Sigmoid colon (tissue), 7 donors: Measurements from ENCODE around the gene PLCB1. TPM values are rescaled to one million over a fixed set of nuclear protein-coding genes. Genes with fewer than 3 reads are reported as not detected.

Experiments used
- DNase-seq: peaks from one replicate; pipeline ENCODE4 v3.0.0-alpha.2; 2019
- H3K27ac ChIP-seq, 4 donors: fragments of 200-600 bp; sonication (generic); one replicate each; pipeline ENCODE4 v1.5.1; 2016 to 2019; ENCODE audit warnings: mild to moderate bottlenecking in 1 of 4
- H3K27me3 ChIP-seq, 3 donors: fragments of 200-600 bp; sonication (generic); one replicate each; pipeline ENCODE4 v1.5.1; 2019; ENCODE audit warnings: mild to moderate bottlenecking in 1 of 3
- H3K36me3 ChIP-seq, 4 donors: fragments of 200-600 bp; sonication (generic); one replicate each; pipeline ENCODE4 v1.5.1; 2016 to 2019
- H3K4me1 ChIP-seq, 4 donors: fragments of 200-600 bp; sonication (generic); one replicate each; pipeline ENCODE4 v1.5.1; 2017 to 2019
- H3K4me3 ChIP-seq, 4 donors: fragments of 200-600 bp; sonication (generic); one replicate each; pipeline ENCODE4 v1.5.1; 2017 to 2019; ENCODE audit warnings: mild to moderate bottlenecking in 2 of 4, moderate library complexity in 1 of 4
- H3K9me3 ChIP-seq, 4 donors: fragments of 200-600 bp in 3 of 4; sonication (generic) in 3 of 4; one replicate each; pipeline versions ENCODE4 v1.5.1 to v1.6.1; 2013 to 2019
- EP300 ChIP-seq, 4 donors: sonication (generic); formaldehyde crosslinking; IDR thresholded peaks; one replicate each; pipeline ENCODE4 v1.6.1; 2017; ENCODE audit warnings: antibody characterized with exemption in 4 of 4
- POLR2A ChIP-seq, 2 donors: fragments of 450-650 bp; IDR thresholded peaks; one replicate each; pipeline ENCODE4 v1.6.1; 2016; ENCODE audit warnings: antibody characterized with exemption in 2 of 2, mild to moderate bottlenecking in 2 of 2, moderate library complexity in 2 of 2
- POLR2AphosphoS5 ChIP-seq, 4 donors: sonication (generic); formaldehyde crosslinking; IDR thresholded peaks; one replicate each; pipeline ENCODE4 v1.6.1; 2017; ENCODE audit warnings: antibody characterized with exemption in 4 of 4
- WGBS, 2 donors: extraction: QIAGEN DNeasy Blood & Tissue Kit; methylation state at CpG; one replicate each; pipeline ENCODE4 v1.1.7; 2013; 5-methylcytosine and 5-hydroxymethylcytosine counted together
- intact Hi-C: fragments of 100-400 bp; cut with DNase I; formaldehyde crosslinking; loops from one replicate; pipeline ENCODE4 v1.15.1; 2023
- polyA plus RNA-seq, 3 donors: library from polyadenylated mRNA; stranded (reverse); fragments of 200-250 nt; gene quantifications; one replicate each; pipeline ENCODE4 v1.2.3, GENCODE V29; 2013
- total RNA-seq, 4 donors: library from RNA; depleted of rRNA; stranded (reverse); fragments of >200 nt; gene quantifications; one replicate each; pipeline ENCODE4 v1.1.0, GENCODE V29; 2016
- TF ChIP-seq, protein P1 (sequence below), 4 experiments: fragments of 450-650 bp in 3 of 4; fragments of 200-600 bp in 1 of 4; IDR thresholded peaks; one replicate each; pipeline ENCODE4 v1.5.1; 2016 to 2019; ENCODE audit warnings: antibody characterized with exemption in 4 of 4, mild to moderate bottlenecking in 3 of 4, moderate library complexity in 2 of 4
- donor health status: healthy with polysubstance abuse.
- donor health status: Bipolar disorder and iron deficiency.
- donor health status: healthy.

Gene PLCB1
- total and polyA plus RNA-seq, 7 donors, result 0.92 to 117 (median 86.7) TPM

DNA sequence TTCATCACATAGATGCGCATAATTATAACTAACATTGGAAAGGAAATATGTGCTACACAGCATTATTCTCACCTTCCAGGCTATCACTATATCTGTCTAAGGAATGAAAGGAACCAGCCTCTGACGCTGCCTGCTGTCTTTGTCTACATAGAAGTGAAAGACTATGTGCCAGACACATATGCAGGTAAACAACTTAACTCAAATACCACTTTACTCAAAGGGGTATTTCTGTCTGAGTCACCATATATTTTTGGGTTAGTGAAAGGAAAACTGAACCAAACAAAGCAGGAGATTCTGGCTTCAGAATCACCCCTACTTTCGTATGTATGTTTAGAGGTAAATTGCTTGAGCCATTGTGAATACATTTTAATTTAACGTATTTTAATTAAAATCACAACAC, 608.2 kb downstream of the PLCB1 start:
- Histone ChIP-seq H3K4me3 (no peak overlapping the region), H3K27me3 (no peaks in the 10 kb centered on the region), H3K4me1 (no peaks in the 10 kb centered on the region), H3K27ac (no peak overlapping the region), H3K36me3 (peaks cover 0 to 53% (median 2%) of the 10 kb centered on the region in 4 donors), H3K9me3 (no peaks in the 10 kb centered on the region)
- no peak for DNase-seq
- TF ChIP-seq, protein P1, sequence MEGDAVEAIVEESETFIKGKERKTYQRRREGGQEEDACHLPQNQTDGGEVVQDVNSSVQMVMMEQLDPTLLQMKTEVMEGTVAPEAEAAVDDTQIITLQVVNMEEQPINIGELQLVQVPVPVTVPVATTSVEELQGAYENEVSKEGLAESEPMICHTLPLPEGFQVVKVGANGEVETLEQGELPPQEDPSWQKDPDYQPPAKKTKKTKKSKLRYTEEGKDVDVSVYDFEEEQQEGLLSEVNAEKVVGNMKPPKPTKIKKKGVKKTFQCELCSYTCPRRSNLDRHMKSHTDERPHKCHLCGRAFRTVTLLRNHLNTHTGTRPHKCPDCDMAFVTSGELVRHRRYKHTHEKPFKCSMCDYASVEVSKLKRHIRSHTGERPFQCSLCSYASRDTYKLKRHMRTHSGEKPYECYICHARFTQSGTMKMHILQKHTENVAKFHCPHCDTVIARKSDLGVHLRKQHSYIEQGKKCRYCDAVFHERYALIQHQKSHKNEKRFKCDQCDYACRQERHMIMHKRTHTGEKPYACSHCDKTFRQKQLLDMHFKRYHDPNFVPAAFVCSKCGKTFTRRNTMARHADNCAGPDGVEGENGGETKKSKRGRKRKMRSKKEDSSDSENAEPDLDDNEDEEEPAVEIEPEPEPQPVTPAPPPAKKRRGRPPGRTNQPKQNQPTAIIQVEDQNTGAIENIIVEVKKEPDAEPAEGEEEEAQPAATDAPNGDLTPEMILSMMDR (IDR thresholded peaks at IDR 0.05), result no peak
- TF ChIP-seq EP300 (IDR thresholded peaks at IDR 0.05) (no peak), POLR2A (IDR thresholded peaks at IDR 0.05) (no peak), POLR2AphosphoS5 (IDR thresholded peaks at IDR 0.05) (no peak)
- 84 to 88% methylated on average over 4 of the region's 4 CpGs for WGBS, 2 donors
- intact Hi-C loops, result no loop called here

DNA sequence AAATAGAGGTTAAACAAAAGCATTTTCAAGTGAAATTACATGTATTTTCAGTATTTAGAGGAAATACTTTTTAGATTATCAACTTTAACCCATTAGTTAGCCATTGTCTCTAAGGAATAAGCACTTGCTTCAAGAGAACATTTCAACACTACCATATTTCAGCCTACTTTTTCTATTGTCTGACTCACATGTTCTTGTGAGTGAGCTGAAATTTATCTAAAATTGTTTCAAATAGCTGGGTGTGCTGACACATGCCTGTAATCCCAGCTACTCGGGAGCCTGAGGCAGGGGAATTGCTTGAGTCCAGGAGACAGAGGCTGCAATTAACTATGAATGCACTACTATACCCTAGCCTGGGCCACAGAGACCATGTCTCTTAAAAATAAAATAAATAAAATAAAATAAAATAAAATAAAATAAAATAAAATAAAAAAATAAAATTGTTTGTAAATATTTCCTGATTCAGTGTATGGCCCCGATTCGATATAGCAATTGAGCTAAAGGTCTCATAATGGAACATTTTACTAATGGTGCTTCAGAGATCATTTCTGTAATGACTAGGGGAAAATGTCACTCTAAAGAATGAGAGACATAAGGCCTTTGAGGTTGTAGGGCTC, 612.3 kb downstream of the PLCB1 start:
- H3K9me3 ChIP-seq, result no peaks in the 10 kb centered on the region
- H3K27ac ChIP-seq, result no peak overlapping the region
- intact Hi-C loops, result no loop called here
- DNase-seq, result no peak
- H3K36me3 ChIP-seq, result peaks cover 0 to 53% (median 2%) of the 10 kb centered on the region in 4 donors
- H3K27me3 ChIP-seq, result no peaks in the 10 kb centered on the region
- 86 to 93% methylated on average over 3 of the region's 3 CpGs for WGBS, 2 donors
- H3K4me3 ChIP-seq, result no peak overlapping the region
- TF ChIP-seq, protein P1 (IDR thresholded peaks at IDR 0.05), result no peak
- TF ChIP-seq EP300 (IDR thresholded peaks at IDR 0.05) (no peak), POLR2A (IDR thresholded peaks at IDR 0.05) (no peak), POLR2AphosphoS5 (IDR thresholded peaks at IDR 0.05) (no peak)
- peaks cover 0 to 7% (median 0%) of the 10 kb centered on the region in 4 donors for H3K4me1 ChIP-seq

DNA sequence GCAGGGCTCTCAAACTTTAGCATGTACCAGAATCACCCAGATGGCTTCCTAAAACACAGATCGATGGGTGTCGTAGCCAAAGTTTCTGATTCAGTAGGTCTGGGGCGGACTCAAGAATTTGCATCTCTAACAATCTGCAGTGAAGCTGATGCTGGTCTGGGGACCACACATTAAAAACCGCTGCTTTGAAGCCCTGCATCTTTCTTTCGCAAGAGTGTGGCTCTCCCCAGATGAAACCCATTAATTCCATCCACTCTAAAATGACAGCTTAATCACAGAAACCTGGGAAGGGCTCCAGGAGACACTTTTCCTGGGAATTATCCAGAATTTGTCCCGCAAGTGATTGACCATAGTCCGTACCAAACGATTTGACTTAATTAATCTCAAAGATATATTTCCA, 617.0 kb downstream of the PLCB1 start:
- Histone ChIP-seq H3K4me3 (no peak overlapping the region), H3K36me3 (peaks cover 0 to 13% (median 0%) of the 10 kb centered on the region in 4 donors), H3K4me1 (peaks cover 0 to 8% (median 0%) of the 10 kb centered on the region in 4 donors), H3K27ac (no peak overlapping the region), H3K9me3 (no peaks in the 10 kb centered on the region), H3K27me3 (no peaks in the 10 kb centered on the region)
- WGBS, 2 donors, result 76 to 77% methylated on average over 8 of the region's 8 CpGs
- intact Hi-C loops, result no loop called here
- no peak for DNase-seq
- TF ChIP-seq POLR2A (IDR thresholded peaks at IDR 0.05), result no peak
- TF ChIP-seq, protein P1 (IDR thresholded peaks at IDR 0.05), result no peak
- TF ChIP-seq EP300 (IDR thresholded peaks at IDR 0.05), result no peak
- no peak for TF ChIP-seq POLR2AphosphoS5 (IDR thresholded peaks at IDR 0.05)

DNA sequence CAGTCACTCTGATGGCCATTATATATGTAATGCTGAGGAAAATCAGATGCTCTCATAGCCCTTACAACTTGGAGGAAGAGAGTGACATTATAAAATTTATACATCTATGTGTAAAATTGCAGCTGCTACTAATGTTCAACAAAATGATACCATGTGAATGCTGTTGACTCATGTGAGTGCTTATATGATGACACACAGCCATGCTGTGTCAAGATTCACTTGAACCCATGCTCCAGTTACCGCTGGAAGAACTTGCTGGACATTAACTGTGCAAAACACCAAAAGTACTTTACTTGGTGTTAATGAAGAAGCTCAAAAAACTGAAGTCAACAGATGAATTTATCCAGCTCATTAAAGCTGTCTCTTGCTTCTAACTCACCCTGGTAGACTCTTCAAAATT, 617.9 kb downstream of the PLCB1 start:
- intact Hi-C loops, result loop anchor here (10.0 kb wide), 1 partner anchor 645 kb away; no protein-coding TSS in a partner anchor
- no peak overlapping the region for H3K27ac ChIP-seq
- peaks cover 0 to 13% (median 0%) of the 10 kb centered on the region in 4 donors for H3K36me3 ChIP-seq
- TF ChIP-seq, protein P1 (IDR thresholded peaks at IDR 0.05), result no peak
- TF ChIP-seq POLR2A (IDR thresholded peaks at IDR 0.05) (no peak), EP300 (IDR thresholded peaks at IDR 0.05) (no peak), POLR2AphosphoS5 (IDR thresholded peaks at IDR 0.05) (no peak)
- no peaks in the 10 kb centered on the region for H3K9me3 ChIP-seq
- H3K4me1 ChIP-seq, result peaks cover 0 to 8% (median 0%) of the 10 kb centered on the region in 4 donors
- no peaks in the 10 kb centered on the region for H3K27me3 ChIP-seq
- no peak overlapping the region for H3K4me3 ChIP-seq
- WGBS, 2 donors, result 77 to 85% methylated on average over 1 of the region's 1 CpG
- no peak for DNase-seq
